Upper lobe of right lung (tissue), 1 donor: ENCODE measurements around the gene PSD4. TPM values are rescaled to one million over a fixed set of nuclear protein-coding genes. Genes with fewer than 3 reads are reported as not detected.

Source experiments
- ATAC-seq: fragments of 200-7000 bp; cut with Tn5 transposase; one replicate; pipeline ENCODE4 v1.9.1; 2020; ENCODE audit warnings: mild to moderate bottlenecking, moderate library complexity
- DNase-seq: peaks from one replicate; pipeline ENCODE4 v3.0.0-alpha.2; 2020
- H3K27ac ChIP-seq: fragments of 200-600 bp; one replicate; pipeline ENCODE4 v1.8.0; 2022
- H3K27me3 ChIP-seq: fragments of 200-600 bp; one replicate; pipeline ENCODE4 v1.8.0; 2022; ENCODE audit warnings: mild to moderate bottlenecking
- H3K36me3 ChIP-seq: fragments of 200-600 bp; one replicate; pipeline ENCODE4 v1.8.0; 2022
- H3K4me1 ChIP-seq: fragments of 200-600 bp; one replicate; pipeline ENCODE4 v1.8.0; 2022
- H3K4me3 ChIP-seq: fragments of 200-600 bp; one replicate; pipeline ENCODE4 v1.8.0; 2022; ENCODE audit warnings: mild to moderate bottlenecking
- H3K9me3 ChIP-seq: fragments of 200-600 bp; one replicate; pipeline ENCODE4 v1.8.0; 2022
- intact Hi-C: fragments of 100-400 bp; cut with DNase I; formaldehyde crosslinking; loops from one replicate; pipeline ENCODE4 v1.11.0; 2022
- total RNA-seq: library from RNA; stranded (reverse); fragmentation: NEBNext Ultra II Directional; extraction: Animal tissue kit (Norgen Biotek cat#: 25700); gene quantifications from one replicate; pipeline ENCODE4 v1.2.1, GENCODE V29; 2021
- TF ChIP-seq, protein P1 (sequence below): fragments of 200-600 bp; IDR thresholded peaks from one replicate; pipeline ENCODE4 v1.8.0; 2022; ENCODE audit warnings: antibody characterized with exemption
- donor health status: DM: no; HTN: yes; CAD: no; lungs with severe emphysema.

Gene PSD4
- total RNA-seq, 1 donor from 2014 or later: 37.8 TPM

DNA sequence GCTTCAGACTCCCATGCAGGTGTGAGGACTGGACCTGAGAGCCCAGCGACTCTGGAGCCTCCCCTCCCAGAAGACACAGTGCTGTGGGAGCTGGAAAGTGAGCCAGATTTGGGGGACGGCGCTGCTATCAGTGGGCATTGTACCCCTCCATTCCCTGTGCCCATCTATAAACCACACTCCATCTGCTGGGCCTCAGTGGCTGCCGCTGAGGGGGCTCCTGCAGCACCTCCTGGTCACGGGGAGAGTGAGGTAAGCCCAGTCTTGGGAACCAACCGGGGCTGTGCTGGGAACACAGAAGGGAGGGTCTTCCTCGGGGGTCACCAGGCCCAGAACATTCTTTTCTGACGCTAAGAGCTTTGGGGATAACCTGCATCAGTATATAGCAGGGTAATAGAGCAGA, 9.5 kb downstream of the PSD4 start:
- TF ChIP-seq, protein P1, sequence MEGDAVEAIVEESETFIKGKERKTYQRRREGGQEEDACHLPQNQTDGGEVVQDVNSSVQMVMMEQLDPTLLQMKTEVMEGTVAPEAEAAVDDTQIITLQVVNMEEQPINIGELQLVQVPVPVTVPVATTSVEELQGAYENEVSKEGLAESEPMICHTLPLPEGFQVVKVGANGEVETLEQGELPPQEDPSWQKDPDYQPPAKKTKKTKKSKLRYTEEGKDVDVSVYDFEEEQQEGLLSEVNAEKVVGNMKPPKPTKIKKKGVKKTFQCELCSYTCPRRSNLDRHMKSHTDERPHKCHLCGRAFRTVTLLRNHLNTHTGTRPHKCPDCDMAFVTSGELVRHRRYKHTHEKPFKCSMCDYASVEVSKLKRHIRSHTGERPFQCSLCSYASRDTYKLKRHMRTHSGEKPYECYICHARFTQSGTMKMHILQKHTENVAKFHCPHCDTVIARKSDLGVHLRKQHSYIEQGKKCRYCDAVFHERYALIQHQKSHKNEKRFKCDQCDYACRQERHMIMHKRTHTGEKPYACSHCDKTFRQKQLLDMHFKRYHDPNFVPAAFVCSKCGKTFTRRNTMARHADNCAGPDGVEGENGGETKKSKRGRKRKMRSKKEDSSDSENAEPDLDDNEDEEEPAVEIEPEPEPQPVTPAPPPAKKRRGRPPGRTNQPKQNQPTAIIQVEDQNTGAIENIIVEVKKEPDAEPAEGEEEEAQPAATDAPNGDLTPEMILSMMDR: no peak
- ATAC-seq: no peak
- no peaks in the 10 kb centered on the region for H3K9me3 ChIP-seq
- no peak for DNase-seq
- H3K36me3 ChIP-seq: no peaks in the 10 kb centered on the region
- H3K4me1 ChIP-seq: peaks cover 28% of the 10 kb centered on the region
- no peak overlapping the region for H3K4me3 ChIP-seq
- H3K27me3 ChIP-seq: no peaks in the 10 kb centered on the region
- intact Hi-C loops: no loop called here
- no peak overlapping the region for H3K27ac ChIP-seq

DNA sequence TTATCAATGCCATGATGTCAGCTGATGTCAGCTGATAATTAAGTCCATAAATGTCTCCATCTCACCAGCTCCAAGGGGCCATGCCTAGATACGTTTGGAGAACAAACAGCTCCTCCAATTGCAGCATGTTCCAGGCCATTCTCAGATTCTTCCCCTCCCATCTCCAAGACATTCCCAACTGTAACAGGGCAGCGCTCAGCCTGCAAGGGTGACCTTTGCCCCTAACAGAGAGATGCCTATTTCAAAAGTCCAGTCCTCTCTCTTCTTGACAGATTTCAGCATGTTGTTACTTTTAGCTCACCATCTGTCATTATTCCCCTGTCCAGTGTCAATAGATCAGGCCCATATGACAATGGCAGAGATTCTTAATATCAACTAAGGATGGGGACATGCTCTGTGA, 9.9 kb downstream of the PSD4 start:
- Histone ChIP-seq H3K27ac (no peak overlapping the region), H3K4me1 (peaks cover 28% of the 10 kb centered on the region), H3K9me3 (no peaks in the 10 kb centered on the region), H3K4me3 (no peak overlapping the region), H3K27me3 (no peaks in the 10 kb centered on the region), H3K36me3 (no peaks in the 10 kb centered on the region)
- DNase-seq: no peak
- no peak for ATAC-seq
- TF ChIP-seq, protein P1: no peak
- intact Hi-C loops: no loop called here

DNA sequence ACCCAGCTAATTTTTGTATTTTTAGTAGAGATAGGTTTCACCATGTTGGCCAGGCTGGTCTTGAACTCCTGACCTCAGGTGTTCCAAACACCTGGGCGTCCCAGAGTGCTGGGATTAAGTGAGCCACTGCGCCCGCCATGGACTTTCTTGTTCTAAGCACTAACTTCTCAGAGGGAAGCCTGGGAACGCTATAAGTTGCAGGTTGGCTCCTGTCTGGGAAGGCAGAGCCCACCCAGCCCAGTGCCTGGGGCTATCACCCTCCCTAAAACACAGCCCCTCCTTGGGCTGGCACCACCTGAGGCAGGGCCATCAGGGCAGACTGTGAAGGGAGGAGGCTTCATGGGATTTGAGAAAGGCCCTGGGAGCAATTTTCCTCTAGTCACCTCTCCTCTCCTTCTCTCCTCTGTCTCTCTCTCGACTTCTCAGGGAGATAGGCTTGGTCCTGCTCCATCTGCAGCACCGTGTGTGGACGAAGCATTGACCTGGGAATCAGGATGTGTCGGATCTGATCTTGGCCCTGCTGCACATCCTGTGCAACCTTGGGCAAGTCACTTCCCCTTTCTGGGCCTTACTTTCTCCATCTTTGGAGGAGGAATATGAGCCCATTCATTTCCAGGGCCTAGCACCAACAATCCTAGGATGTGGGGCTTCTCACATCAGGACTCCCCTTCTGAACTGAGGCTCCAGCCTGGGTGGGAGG, 10.9 kb downstream of the PSD4 start:
- DNase-seq: no peak

DNA sequence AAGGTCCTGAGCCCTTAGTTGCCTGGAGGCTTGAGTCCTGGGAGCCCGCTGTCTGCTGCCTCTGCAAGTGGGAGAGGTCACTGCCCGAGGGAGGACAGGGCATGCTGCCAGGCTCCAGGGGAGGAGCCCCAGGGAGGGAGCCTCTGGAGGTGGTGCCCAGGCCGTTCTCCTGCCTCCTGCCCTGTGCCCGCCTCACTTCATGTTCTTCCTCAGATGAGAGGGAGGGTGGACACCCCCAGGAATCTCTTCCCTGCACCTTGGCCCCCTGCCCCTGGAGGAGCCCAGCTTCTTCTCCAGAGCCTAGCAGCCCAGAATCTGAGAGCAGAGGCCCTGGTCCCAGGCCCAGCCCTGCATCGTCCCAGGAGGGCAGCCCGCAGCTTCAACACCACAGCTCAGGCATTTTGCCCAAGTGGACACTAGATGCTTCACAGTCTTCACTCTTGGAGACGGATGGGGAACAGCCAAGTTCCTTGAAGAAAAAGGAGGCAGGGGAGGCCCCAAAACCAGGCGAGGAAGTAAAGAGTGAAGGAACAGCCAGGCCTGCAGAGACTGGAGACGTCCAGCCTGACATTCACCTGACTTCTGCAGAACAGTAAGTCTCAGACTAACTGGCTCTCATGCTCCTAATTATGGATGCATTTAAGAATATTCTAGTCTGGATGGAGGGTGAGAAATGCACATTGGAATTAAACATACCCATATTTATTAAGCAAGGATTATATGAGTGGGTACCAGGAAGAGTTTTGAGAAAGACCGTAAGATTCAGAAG, 12.1 kb downstream of the PSD4 start:
- H3K27me3 ChIP-seq: no peaks in the 10 kb centered on the region
- DNase-seq (peak; percentile 88), ATAC-seq (peak; percentile 77)
- H3K36me3 ChIP-seq: no peaks in the 10 kb centered on the region
- no peak overlapping the region for H3K27ac ChIP-seq
- intact Hi-C loops: no loop called here
- H3K9me3 ChIP-seq: no peaks in the 10 kb centered on the region
- no peak overlapping the region for H3K4me3 ChIP-seq
- TF ChIP-seq, protein P1: no peak
- peaks cover 18% of the 10 kb centered on the region for H3K4me1 ChIP-seq

More for the DNA sequence above, 10.9 kb downstream of the PSD4 start:
- Histone ChIP-seq H3K27me3 (no peaks in the 10 kb centered on the region), H3K4me3 (no peak overlapping the region), H3K36me3 (no peaks in the 10 kb centered on the region), H3K27ac (no peak overlapping the region), H3K9me3 (no peaks in the 10 kb centered on the region), H3K4me1 (peaks cover 28% of the 10 kb centered on the region)
- ATAC-seq: no peak
- TF ChIP-seq, protein P1: no peak
- intact Hi-C loops: no loop called here

DNA sequence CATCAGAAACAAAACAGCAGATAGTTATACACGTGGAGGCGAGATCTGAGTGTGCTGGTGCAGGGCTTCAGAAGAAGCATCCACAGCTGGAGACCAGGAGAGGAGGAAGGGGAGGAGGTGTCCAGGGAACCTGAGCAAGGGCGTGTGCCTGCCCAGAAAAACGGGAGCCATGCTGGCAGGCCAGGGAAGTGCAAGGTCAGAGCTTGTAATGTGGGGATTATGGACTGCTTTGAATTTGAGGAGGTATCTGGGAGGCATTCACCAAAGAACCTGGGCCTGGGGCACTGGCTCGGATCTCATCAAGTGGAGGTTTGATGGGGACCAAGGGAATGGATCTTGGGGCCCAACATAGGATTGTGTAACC, 12.6 kb downstream of the PSD4 start:
- intact Hi-C loops: no loop called here
- ATAC-seq: no peak
- Histone ChIP-seq H3K27ac (no peak overlapping the region), H3K4me1 (peaks cover 12% of the 10 kb centered on the region), H3K4me3 (no peak overlapping the region), H3K27me3 (no peaks in the 10 kb centered on the region), H3K36me3 (no peaks in the 10 kb centered on the region), H3K9me3 (no peaks in the 10 kb centered on the region)
- DNase-seq: no peak
- TF ChIP-seq, protein P1: no peak
